Type B pancreatic cell (in vitro differentiated cells): ENCODE results near the gene VPS13D. TPM values are rescaled to one million over a fixed set of nuclear protein-coding genes. Genes with fewer than 3 reads are reported as not detected.

Experiments used
- DNase-seq: peaks from one replicate; pipeline ENCODE4 v3.0.0; 2021; ENCODE audit warnings: mixed read lengths; ENCODE audit not compliant: unreplicated experiment; ENCODE audit errors: extremely low spot score
- H3K27ac Mint-ChIP-seq: 2 replicates; pipeline ENCODE4 v1.8.0; 2021; ENCODE audit warnings: mild to moderate bottlenecking, mixed read lengths
- H3K27me3 Mint-ChIP-seq: 2 replicates; pipeline ENCODE4 v1.8.0; 2021; ENCODE audit warnings: mixed read lengths
- H3K36me3 Mint-ChIP-seq: 2 replicates; pipeline ENCODE4 v1.8.0; 2021; ENCODE audit warnings: mixed read lengths
- H3K4me1 Mint-ChIP-seq: one replicate; pipeline ENCODE4 v1.8.0; 2021; ENCODE audit warnings: mixed read lengths; ENCODE audit not compliant: unreplicated experiment
- H3K4me3 Mint-ChIP-seq: 2 replicates; pipeline ENCODE4 v1.8.0; 2021; ENCODE audit warnings: mild to moderate bottlenecking, mixed read lengths
- H3K9me3 Mint-ChIP-seq: 2 replicates; pipeline ENCODE4 v1.8.0; 2021; ENCODE audit warnings: mixed read lengths
- total RNA-seq: library from RNA; stranded (reverse); gene quantifications from 2 replicates; pipeline ENCODE4 v1.2.1, GENCODE V29; 2021; ENCODE audit warnings: low replicate concordance
- TF ChIP-seq, protein P1 (sequence below): fragments of 200-600 bp; sonication (generic); conservative IDR thresholded peaks from 2 replicates; pipeline ENCODE4 v1.5.0; 2021; ENCODE audit warnings: antibody characterized with exemption, mild to moderate bottlenecking

VPS13D gene
- total RNA-seq, 1 donor from 2014 or later = 43.4 TPM

- Mint-ChIP-seq H3K4me1 (peaks cover 55% of the 10 kb centered on the region), H3K27ac (peak overlapping the region; percentile 13), H3K27me3 (no peaks in the 10 kb centered on the region), H3K4me3 (no peak overlapping the region), H3K9me3 (no peaks in the 10 kb centered on the region), H3K36me3 (peaks cover 34% of the 10 kb centered on the region)
- no peak for DNase-seq
- TF ChIP-seq, protein P1, sequence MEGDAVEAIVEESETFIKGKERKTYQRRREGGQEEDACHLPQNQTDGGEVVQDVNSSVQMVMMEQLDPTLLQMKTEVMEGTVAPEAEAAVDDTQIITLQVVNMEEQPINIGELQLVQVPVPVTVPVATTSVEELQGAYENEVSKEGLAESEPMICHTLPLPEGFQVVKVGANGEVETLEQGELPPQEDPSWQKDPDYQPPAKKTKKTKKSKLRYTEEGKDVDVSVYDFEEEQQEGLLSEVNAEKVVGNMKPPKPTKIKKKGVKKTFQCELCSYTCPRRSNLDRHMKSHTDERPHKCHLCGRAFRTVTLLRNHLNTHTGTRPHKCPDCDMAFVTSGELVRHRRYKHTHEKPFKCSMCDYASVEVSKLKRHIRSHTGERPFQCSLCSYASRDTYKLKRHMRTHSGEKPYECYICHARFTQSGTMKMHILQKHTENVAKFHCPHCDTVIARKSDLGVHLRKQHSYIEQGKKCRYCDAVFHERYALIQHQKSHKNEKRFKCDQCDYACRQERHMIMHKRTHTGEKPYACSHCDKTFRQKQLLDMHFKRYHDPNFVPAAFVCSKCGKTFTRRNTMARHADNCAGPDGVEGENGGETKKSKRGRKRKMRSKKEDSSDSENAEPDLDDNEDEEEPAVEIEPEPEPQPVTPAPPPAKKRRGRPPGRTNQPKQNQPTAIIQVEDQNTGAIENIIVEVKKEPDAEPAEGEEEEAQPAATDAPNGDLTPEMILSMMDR = no peak
Observed at GRCh38 chr1:12456979-12457378, 227.1 kb downstream of the VPS13D start.

DNA sequence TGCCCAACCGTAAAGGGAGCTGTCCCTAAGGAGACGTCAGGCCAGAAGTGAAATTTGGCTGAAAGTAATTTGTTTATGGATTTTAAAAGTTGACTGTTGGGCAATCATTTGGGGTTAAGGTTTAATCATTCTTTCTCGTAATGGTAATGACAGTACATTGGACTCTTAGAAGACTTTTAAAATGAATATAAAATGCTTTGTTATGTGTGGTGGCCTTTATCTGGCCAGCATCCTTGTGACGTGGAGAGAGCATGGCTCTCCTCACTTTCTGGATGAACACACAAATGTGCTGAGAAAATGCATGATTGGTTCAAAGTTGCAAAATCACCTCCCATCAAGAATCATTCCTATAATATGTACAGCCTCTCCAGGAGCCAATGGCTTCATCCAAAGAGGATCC is 227.9 kb downstream of the VPS13D start:
- peaks cover 40% of the 10 kb centered on the region for H3K36me3 Mint-ChIP-seq
- no peaks in the 10 kb centered on the region for H3K27me3 Mint-ChIP-seq
- H3K27ac Mint-ChIP-seq = no peak overlapping the region

DNA sequence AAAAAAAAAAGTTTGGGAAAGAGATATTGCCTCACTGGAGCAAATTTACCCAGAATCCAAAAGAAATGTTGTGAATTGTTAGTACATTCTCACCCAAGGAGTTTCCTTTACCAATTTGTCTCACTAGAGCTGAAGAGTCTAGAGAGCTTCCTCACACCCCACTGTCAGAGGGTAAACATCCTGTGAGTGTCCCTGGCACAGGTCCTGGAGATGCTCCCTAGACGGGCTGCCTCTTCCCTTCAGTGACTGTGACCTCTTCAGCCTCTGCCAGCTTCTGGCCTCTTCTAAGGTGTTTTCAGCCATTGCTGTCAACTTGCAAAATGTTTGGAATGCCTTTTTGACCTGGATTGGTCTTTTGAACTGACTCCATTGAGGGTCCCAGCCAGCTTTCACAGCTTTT is 228.7 kb downstream of the VPS13D start:
- H3K27ac Mint-ChIP-seq = no peak overlapping the region
- DNase-seq = no peak
- H3K4me3 Mint-ChIP-seq = no peak overlapping the region
- no peaks in the 10 kb centered on the region for H3K9me3 Mint-ChIP-seq
- TF ChIP-seq, protein P1 = no peak
- H3K27me3 Mint-ChIP-seq = no peaks in the 10 kb centered on the region
- H3K36me3 Mint-ChIP-seq = peaks cover 45% of the 10 kb centered on the region
- H3K4me1 Mint-ChIP-seq = peaks cover 54% of the 10 kb centered on the region

More for the DNA sequence above, 227.9 kb downstream of the VPS13D start:
- TF ChIP-seq, protein P1 = no peak
- peaks cover 57% of the 10 kb centered on the region for H3K4me1 Mint-ChIP-seq
- DNase-seq = no peak
- no peaks in the 10 kb centered on the region for H3K9me3 Mint-ChIP-seq
- no peak overlapping the region for H3K4me3 Mint-ChIP-seq

- H3K36me3 Mint-ChIP-seq = peaks cover 45% of the 10 kb centered on the region
- H3K9me3 Mint-ChIP-seq = no peaks in the 10 kb centered on the region
- H3K4me1 Mint-ChIP-seq = peaks cover 47% of the 10 kb centered on the region
- no peak for DNase-seq
- H3K4me3 Mint-ChIP-seq = no peak overlapping the region
- TF ChIP-seq, protein P1 = no peak
- no peak overlapping the region for H3K27ac Mint-ChIP-seq
- no peaks in the 10 kb centered on the region for H3K27me3 Mint-ChIP-seq
Observed at GRCh38 chr1:12460121-12460520, 230.3 kb downstream of the VPS13D start.

DNA sequence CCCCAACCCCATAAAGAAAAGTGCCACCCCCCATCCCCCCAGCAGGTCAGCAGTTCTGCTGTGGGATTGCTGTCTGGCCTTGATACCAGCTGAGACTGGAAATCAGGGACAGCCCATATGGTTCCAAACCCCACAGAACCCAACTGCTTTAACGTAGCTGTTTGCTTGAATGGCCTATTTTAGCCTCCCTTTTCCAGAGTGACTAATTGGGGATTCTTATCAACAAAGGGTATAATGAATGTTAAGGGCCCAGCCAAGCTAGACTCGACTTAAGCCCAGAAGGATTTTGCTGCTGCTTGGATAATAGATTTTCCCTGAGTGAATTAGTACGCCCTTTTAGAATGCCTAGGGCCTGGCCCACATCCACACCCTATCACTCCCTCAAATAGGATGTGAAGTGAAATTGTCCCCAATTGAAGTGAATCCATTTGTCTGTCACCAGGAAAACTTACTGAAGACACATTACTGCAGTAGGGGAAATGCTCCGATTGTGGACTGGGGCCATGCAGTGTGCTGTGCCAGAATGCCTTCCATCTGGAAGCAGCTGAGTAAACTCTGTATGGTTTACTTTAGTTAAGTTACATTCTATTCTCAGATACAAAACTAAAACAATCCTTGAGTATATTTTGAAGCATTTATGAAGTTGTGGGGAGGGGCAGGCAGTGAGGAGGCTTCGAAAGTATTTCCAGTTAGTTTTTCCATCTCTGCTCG is 231.2 kb downstream of the VPS13D start:
- H3K9me3 Mint-ChIP-seq = no peaks in the 10 kb centered on the region
- H3K27me3 Mint-ChIP-seq = no peaks in the 10 kb centered on the region
- H3K27ac Mint-ChIP-seq = peak overlapping the region; percentile 70
- peaks cover 49% of the 10 kb centered on the region for H3K36me3 Mint-ChIP-seq
- peak overlapping the region; percentile 48 for H3K4me3 Mint-ChIP-seq
- peaks cover 49% of the 10 kb centered on the region for H3K4me1 Mint-ChIP-seq
- TF ChIP-seq, protein P1 = no peak
- no peak for DNase-seq
